Tibial nerve (tissue), 4 donors: ENCODE measurements around the gene CLCNKA.

Experiments used
- EP300 ChIP-seq, 2 donors: sonication (generic); formaldehyde crosslinking; IDR thresholded peaks; one replicate each; pipeline ENCODE4 v1.6.1; 2017; ENCODE audit warnings: antibody characterized with exemption in 2 of 2, mild to moderate bottlenecking in 1 of 2
- POLR2A ChIP-seq, 2 donors: fragments of 450-650 bp; IDR thresholded peaks; one replicate each; pipeline ENCODE4 v1.6.1; 2017; ENCODE audit warnings: antibody characterized with exemption in 2 of 2, mild to moderate bottlenecking in 2 of 2, moderate library complexity in 2 of 2
- TF ChIP-seq, protein P1 (sequence below), 5 experiments: fragments of 200-600 bp in 3 of 5; fragments of 450-650 bp in 2 of 5; sonication (generic) in 3 of 5; IDR thresholded peaks; one replicate each; pipeline ENCODE4 v1.5.1; 2016 to 2019; ENCODE audit warnings: antibody characterized with exemption in 5 of 5, mild to moderate bottlenecking in 3 of 5, moderate library complexity in 2 of 5

DNA sequence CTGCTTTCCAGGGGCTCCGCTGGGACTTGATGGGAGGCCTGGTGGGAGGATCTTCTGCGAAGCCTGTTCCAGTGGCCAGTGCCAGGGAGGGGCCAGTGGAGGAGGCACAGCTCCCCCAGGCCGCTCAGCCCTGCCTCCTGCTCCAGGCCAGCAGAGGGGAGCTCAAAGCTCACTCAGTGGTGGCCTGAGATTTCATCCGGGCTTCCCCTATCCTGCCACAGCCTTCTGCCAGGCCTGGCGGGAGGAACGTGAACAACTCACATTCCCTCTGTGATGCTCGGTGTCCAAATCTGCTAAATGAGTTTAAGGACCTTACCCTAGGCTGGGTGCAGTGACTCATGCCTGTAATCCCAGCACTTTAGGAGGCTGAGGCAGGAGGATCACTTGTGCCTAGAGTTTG lies 25.0 kb downstream of the CLCNKA start:
- TF ChIP-seq, protein P1, sequence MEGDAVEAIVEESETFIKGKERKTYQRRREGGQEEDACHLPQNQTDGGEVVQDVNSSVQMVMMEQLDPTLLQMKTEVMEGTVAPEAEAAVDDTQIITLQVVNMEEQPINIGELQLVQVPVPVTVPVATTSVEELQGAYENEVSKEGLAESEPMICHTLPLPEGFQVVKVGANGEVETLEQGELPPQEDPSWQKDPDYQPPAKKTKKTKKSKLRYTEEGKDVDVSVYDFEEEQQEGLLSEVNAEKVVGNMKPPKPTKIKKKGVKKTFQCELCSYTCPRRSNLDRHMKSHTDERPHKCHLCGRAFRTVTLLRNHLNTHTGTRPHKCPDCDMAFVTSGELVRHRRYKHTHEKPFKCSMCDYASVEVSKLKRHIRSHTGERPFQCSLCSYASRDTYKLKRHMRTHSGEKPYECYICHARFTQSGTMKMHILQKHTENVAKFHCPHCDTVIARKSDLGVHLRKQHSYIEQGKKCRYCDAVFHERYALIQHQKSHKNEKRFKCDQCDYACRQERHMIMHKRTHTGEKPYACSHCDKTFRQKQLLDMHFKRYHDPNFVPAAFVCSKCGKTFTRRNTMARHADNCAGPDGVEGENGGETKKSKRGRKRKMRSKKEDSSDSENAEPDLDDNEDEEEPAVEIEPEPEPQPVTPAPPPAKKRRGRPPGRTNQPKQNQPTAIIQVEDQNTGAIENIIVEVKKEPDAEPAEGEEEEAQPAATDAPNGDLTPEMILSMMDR (IDR thresholded peaks at IDR 0.05), result no peak
- TF ChIP-seq POLR2A (IDR thresholded peaks at IDR 0.05) (no peak), EP300 (IDR thresholded peaks at IDR 0.05) (no peak)
